Astrocyte of the cerebellum (primary cell): ENCODE measurements around the gene NUTM2G.
"Not testable (repeated sequence)": the region's sequence is repeated elsewhere in the genome, so short reads cannot be mapped to it uniquely, and the experiment has no call there.

Source experiments
- DNase-seq: peaks from one replicate; pipeline ENCODE4 v3.0.0-alpha.2; 2011; ENCODE audit warnings: low read depth
- H3K4me3 ChIP-seq: 2 replicates; pipeline ENCODE4 v1.5.1; 2011; ENCODE audit warnings: mild to moderate bottlenecking, low read depth, low read length, moderate library complexity
- in situ Hi-C: cut with HindIII; loops from 2 replicates; pipeline ENCODE4 v1.10.0; 2017; ENCODE audit warnings: low sequenced_read_pairs

The NUTM2G gene

GRCh38 chr9:96984887-96985286 is 56.2 kb downstream of the NUTM2G start:
- H3K4me3 ChIP-seq, DNase-seq, in situ Hi-C loops: not testable (repeated sequence)
